Measurements from ENCODE around the gene KDM5A.
A peak's percentile ranks its signal among the peaks of the same experiment; 100 is the strongest.
"Not testable (repeated sequence)": the region's sequence is repeated elsewhere in the genome, so short reads cannot be mapped to it uniquely, and the experiment has no call there.

The KDM5A gene

DNA sequence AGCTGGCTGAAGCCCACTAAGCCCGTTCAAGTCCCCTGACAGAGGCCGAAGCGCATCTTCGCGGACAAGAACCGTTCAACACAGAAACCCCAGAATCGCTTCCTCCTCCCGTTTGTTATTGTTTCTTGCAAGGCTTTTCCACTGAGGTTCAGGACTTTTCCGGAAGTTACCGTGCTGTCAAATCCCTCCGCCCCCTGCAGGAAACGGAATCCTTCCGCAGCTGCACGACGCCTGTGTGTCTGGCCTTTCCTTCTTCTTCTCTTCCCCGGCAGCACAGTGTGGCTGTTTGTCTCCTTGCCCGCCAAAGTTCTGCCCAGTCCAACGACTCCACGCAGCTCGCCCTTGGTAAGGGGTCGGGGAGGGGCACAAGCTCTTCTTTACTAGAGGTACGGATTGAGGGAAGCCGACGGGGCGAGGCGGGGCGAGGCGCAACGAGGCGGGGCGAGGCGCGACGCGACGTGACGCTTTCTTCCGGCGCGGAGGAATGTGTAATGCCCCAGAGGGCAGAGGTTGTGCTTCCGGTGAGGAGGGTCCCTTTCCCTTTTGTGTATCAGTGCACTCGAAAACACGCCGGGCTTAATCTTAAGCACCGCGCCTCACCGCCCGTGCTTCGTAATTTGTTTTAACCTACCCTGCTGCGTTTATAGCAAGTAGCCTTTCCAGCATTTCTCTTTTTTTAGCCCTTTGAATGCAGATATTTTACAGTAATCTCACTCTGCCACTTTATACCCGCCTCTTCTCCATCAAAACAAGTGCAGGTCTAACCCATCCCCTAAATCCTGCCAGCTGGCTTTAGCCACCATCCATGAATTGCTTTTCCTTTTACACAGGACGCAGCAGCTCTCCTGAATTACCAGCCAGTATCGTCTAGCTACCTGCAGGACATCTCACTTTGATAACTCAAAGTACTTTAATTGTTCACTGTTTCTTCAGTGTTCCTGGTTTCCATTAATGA lies at the start of gene KDM5A:
TSS of gene KDM5A (minus strand) at position 179 of the 955 bp plus-strand sequence. CDS start 229 bp downstream, outside the sequence.
- peak; percentile 85 for TF ChIP-seq POLR2A (IDR thresholded peaks at IDR 0.05; ENCODE audit: low read length)
- no peak for TF ChIP-seq GATA1 (IDR thresholded peaks at IDR 0.05; ENCODE audit: low read depth, low read length)
- DNase-seq, result no peak

GRCh38 chr12:435737-436136 lies 46.6 kb upstream of the KDM5A start:
- DNase-seq, result not testable (repeated sequence)

DNA sequence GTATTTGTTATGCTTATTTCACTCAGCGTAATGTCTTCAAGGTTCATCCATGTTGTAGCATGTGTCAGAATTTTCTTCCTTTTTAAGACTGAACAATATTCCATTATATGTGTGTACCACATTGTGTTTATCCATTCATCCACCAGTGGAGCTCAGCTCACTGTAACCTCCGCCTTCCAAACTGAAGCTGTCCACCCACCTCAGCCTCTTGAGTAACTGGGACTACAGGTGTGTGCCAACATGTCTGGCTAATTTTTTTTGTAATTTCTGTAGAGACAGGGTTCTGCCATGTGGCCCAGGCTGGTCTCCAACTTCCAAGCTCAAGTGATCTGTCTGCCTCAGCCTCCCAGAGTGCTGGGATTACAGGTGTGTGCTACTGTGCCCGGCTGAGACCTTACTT lies 33.4 kb upstream of the KDM5A start:
- no peak for DNase-seq

GRCh38 chr12:418432-418831 lies 29.3 kb upstream of the KDM5A start:
- TF ChIP-seq POLR2A (IDR thresholded peaks at IDR 0.05; ENCODE audit: low read length) (no peak), GATA1 (IDR thresholded peaks at IDR 0.05; ENCODE audit: low read depth, low read length) (no peak)
- DNase-seq, result no peak

More for the DNA sequence above, 33.4 kb upstream of the KDM5A start:
- TF ChIP-seq POLR2A (IDR thresholded peaks at IDR 0.05; ENCODE audit: low read length) (no peak), GATA1 (IDR thresholded peaks at IDR 0.05; ENCODE audit: low read depth, low read length) (no peak)

GRCh38 chr12:414859-415258 lies 25.7 kb upstream of the KDM5A start:
- no peak for TF ChIP-seq GATA1 (IDR thresholded peaks at IDR 0.05; ENCODE audit: low read depth, low read length)
- no peak for TF ChIP-seq POLR2A (IDR thresholded peaks at IDR 0.05; ENCODE audit: low read length)
- no peak for DNase-seq

DNA sequence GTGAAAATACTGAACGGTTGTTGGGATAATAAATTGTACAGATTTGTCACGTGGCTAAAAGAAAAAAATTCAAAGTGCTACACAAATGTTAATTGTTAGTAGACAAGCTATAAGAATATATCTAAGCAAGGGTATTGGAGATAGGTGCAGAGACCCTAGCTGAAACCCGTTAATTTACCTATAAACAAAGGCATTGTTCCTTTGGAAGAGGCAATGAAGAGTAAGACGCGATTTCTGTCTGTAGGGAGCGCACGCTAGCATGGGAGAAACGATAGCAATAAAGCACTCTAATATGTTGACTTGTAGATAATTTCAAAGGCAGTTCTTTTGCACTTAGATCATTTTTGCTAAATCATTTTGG lies 12.9 kb upstream of the KDM5A start:
- DNase-seq, result no peak
- no peak for TF ChIP-seq GATA1 (IDR thresholded peaks at IDR 0.05; ENCODE audit: low read depth, low read length)
- TF ChIP-seq POLR2A (IDR thresholded peaks at IDR 0.05; ENCODE audit: low read length), result no peak

DNA sequence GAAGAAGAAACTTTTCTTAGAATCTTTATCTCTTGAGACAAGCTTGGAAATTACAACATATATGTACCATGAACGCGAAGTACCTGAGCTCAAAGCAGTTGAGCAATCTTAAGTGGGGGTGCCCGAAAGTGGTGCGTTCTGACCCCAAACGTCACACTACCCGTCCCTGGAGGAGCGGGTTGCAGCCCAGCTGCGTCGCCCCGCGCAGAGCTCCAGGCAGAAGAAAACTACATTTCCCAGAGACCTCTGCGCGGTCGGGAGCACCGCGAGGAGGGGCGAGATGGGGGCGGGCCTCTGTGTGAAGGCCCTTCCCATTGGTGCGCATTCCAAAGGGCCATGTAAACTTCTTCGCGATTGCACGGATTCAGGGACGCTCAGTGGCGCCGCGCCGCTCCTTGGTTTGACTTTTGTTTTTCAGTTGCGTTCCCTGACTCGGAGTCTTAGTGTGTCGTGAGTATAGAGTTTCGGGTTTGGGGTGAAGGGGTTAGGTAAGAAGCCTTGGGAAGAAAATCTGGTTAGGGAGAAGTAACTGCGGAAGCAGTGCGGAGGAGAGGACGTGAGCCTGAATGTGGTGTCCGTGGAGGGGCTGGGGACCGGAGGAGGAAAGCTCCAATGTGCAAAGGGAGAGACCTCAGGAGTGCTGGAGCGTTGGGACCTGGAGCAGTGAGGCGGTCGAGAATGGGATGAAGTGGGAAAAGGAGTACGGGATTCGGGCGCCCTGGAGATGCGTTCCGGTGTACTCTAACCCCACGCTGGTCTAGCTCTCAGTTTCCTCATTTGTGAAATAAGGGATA lies 12.3 kb upstream of the KDM5A start, which contains the start of gene CCDC77:
TSS of gene CCDC77 (plus strand) at position 410 of the 794 bp plus-strand sequence. CDS start 7,740 bp downstream, outside the sequence.
- DNase-seq, result no peak
- TF ChIP-seq POLR2A (IDR thresholded peaks at IDR 0.05; ENCODE audit: low read length) (peak; percentile 63), GATA1 (IDR thresholded peaks at IDR 0.05; ENCODE audit: low read depth, low read length) (no peak)

- DNase-seq, result no peak
- no peak for TF ChIP-seq POLR2A (IDR thresholded peaks at IDR 0.05; ENCODE audit: low read length)
- no peak for TF ChIP-seq GATA1 (IDR thresholded peaks at IDR 0.05; ENCODE audit: low read depth, low read length)
These were observed 11.7 kb upstream of the KDM5A start for GRCh38 chr12:400828-401227.

GRCh38 chr12:388541-389141 lies 479 bp downstream of the KDM5A start:
- TF ChIP-seq GATA1 (IDR thresholded peaks at IDR 0.05; ENCODE audit: low read depth, low read length) (no peak), POLR2A (IDR thresholded peaks at IDR 0.05; ENCODE audit: low read length) (no peak)
- no peak for DNase-seq

- TF ChIP-seq POLR2A (IDR thresholded peaks at IDR 0.05; ENCODE audit: low read length), result no peak
- TF ChIP-seq GATA1 (IDR thresholded peaks at IDR 0.05; ENCODE audit: low read depth, low read length), result no peak
- DNase-seq, result no peak
These were observed 1.1 kb downstream of the KDM5A start for GRCh38 chr12:388012-388411.

DNA sequence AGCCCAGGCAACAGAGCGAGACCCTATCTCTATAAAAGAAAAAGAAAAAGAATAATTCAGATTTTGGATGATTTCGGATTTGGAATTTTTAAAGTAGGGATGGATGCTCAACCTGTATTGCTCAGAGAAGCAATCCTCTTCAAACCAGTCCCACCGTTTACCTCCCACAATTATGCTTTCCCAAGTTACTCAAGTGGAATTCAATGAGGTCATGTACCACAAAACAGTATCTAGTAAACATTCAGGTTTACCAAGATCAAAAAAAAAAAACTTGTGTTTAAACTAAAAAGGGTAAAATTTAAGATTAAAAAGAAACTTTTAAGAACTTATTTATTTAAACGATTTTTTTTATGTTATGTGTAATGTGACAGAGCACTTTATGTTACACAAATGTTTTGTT lies 2.5 kb downstream of the KDM5A start:
- no peak for DNase-seq
- TF ChIP-seq GATA1 (IDR thresholded peaks at IDR 0.05; ENCODE audit: low read depth, low read length) (no peak), POLR2A (IDR thresholded peaks at IDR 0.05; ENCODE audit: low read length) (no peak)

GRCh38 chr12:370739-371485 lies 18.2 kb downstream of the KDM5A start:
- DNase-seq, result not testable (repeated sequence)

DNA sequence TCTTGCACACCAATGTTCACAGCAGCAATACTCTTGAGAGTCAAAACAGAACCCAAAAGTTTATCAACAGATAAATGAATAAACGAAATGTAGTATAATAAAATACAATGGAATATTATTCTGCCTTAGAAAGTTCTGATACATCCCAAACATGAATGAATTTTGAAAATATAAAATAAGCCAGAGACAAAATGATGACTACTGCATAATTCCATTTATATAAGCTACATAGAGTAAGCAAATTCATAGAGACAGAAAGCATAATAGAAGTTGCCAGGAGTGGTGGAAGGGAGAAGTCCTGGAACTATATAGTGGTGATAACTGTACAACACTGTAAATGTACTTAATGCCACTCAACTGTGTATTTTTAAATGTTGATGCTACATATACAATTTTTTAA lies 21.1 kb downstream of the KDM5A start:
- no peak for DNase-seq
- TF ChIP-seq GATA1 (IDR thresholded peaks at IDR 0.05; ENCODE audit: low read depth, low read length) (no peak), POLR2A (IDR thresholded peaks at IDR 0.05; ENCODE audit: low read length) (no peak)

Data from erythroblast (primary cell).